Islet of Langerhans (tissue), 1 donor: ENCODE data around the gene MCM5.
A peak's percentile ranks its signal among the peaks of the same experiment; 100 is the strongest.
"Not testable (repeated sequence)": the region's sequence is repeated elsewhere in the genome, so short reads cannot be mapped to it uniquely, and the experiment has no call there.

Experiments used
- FAIRE-seq: peaks from one replicate; lab custom pipeline; 2011; peaks lifted over from hg19 to GRCh38; lab: Jason Lieb, UNC

The MCM5 gene

DNA sequence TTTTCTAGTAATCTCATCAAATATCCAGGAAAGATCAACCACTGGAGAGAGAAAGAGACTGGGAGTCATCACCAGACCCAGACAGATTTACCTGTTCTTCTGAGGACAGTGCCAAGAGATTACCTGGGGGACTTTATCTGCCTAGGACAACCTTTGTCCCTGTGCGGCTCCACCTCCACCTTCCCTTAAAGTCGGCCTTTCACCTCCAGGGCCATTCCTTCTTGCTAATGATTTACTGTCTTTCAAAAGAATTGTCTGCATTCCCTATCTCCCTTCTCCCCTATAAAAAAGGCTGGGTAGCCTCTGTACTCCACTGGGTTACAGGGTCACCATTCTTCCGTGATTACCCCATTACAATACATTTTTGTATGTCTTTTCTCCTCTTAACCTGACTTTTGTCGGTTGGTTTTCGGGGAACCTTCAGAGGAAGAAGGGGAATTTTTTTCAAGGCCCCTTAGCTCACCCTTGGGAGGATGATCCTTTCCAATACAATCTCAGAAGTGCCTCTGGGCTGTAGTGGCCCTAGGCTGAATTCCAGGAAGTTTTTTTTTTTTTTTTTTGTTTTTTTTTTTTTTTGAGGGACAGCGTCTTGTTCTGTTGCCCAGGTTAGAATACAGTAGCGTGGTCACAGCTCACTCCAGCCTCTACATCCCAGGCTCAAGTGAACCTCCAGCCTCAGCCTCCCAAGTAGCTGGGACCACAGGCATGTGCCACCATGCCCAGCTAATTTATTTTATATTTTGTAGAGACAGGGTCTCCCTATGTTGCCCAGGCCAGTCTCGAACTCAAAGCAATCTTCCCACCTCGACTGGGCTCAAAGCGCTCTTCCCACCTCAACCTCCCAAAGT is 20.6 kb upstream of the MCM5 start:
- peak; percentile 47 for FAIRE-seq

DNA sequence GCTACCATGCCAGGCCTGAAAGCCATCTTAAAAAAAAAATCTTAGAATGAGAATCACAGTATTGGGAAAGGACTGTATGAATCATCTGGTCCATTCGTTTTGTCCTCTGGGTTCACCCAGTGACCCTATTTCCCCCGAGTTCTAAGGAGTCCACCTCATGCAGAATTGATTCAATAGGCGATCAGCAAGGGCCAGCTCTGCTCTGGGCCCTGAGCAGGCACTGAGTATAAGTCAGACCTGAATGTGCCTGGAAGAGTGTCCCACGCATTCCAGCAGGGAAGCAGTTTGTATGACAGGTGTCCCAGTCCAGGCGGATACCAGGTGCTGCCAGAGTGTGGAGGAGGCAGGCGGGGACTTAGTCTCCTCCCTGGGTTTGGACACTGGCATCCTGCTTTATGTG is 19.9 kb upstream of the MCM5 start:
- FAIRE-seq: no peak

DNA sequence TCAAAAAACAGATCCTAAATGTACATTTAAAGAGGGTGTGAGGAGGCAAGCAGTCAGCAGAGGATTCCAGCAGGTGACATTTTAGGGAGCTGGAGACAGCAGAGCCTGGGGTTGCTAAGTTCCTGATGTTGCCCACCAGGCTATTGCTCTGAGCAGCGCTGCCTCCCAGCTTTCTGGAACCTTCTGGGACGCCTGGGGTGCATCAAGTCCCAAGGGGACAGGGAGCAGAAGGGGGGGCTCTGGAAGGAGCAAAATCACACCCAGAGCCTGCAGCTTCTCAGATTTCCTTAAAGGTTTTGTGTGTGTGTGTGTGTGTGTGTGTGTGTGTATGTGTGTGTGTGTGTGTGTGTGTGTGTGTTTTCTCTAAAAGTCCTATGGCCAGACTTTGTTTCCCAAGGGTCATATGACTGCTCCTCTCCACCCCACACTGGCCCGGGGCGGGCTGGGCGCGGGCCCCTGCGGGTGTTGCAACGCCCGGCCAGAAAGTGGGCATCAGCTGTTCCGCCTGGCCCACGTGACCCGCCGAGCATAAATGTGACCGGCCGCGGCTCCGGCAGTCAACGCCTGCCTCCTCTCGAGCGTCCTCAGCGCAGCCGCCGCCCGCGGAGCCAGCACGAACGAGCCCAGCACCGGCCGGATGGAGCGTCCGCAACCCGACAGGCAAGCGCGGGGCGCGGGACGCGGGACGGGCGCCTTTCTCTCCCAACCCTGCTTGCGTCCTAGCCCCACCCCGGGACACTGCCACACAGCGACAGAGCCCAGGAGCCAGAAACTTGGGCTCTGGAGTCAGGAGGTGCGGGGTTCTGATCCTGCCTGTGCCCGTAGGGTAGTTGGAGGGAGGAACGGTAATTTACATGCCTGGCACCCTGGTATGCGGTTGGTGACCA is 19.2 kb upstream of the MCM5 start, which contains the start of gene HMOX1:
TSS of gene HMOX1 (plus strand) at position 560 of the 887 bp plus-strand sequence. CDS start at position 638, 78 bp downstream.
- no peak for FAIRE-seq

DNA sequence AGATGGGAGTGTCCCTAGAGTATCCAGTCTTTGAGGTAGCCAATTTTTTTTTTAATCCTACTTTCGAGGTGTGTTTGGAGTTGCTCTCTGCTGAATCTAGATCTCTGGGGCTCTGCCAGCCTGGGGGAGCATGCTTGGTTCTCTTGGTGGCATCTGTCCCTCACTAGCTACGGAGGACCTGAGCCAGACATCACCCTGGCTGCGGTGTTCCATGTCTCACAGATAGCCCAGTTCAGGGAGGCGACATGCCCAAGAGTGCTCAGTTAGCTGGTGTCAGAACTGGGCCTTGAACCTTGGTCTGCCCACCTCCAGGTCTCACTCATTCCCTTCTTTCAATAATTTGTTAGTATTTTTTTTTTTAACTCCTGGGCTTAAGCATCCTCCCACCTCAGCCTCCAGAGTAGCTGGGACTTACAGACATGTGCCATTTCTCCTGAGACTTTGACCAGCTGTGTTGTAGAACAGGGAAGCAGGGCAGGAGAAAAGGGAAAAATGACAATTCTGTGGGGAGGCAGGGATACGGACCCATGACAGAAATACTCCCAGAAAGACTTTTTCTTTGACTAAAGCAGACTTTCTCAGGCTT is 18.4 kb upstream of the MCM5 start:
- no peak for FAIRE-seq

DNA sequence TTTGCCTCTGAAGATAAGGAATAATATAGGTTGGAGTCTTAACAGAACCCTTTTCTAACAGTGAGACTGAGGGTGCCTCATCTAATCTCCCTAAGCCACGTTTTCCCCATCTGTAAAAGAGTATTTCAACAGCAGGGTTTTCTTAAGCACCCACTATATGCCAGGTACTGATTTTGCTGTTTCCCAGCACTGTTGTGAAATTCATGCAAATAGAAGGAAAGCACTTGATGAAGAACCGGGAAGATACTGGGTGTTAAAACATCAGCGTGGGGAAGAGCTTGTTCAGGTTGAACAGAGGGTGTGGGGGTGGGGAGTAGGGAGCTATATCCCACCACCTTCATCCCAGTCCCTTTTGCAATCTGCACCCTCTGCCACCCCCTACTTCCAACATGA is 16.3 kb upstream of the MCM5 start:
- no peak for FAIRE-seq

DNA sequence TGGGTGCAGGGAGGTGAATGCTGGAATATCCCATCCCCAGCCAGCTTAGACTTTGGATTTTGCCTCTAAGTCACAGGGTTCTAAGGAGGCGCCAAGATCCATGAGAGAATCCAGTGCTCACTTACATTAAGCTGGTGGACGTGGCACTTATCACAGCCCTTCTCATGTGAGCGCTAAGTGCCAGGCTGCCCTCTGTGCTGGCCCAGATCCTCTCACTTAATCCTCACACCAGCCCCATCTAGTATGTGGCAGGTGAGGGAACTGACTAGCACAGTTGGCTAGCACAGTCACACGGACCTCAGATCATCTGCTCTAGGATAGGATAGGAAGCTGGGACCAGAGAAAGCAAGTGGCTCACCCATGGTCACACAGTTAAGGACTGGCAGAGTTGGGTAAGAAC is 15.4 kb upstream of the MCM5 start:
- no peak for FAIRE-seq

DNA sequence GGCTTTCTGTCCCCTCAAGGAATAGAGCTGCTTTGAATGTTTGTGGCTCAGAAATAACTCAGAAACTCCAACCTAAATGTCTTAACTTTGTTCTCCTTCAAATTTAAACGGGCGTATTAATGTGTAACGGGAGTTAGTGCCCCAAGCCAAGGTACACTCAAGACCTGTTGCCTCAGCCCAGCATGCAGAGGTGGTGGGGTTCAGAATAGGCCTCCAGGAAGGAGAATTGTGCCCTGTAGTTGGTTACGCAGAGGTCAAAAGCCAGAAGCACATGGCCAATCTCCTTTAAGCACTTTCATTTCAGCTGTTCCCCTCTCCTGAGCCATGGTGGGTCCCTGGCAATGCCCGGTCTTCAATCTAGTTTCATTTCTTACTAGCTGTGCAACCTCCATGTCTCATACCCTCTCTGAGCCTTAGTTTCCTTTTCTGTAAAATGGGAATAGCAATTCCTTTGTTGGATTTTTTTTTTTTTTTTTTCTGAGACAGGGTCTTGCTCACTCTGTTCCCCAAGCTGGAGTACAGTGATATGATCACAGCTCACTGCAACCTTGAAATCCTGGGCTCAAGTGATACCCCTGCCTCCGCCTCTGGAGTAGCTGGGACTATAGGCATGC is 14.9 kb upstream of the MCM5 start:
- FAIRE-seq: no peak

DNA sequence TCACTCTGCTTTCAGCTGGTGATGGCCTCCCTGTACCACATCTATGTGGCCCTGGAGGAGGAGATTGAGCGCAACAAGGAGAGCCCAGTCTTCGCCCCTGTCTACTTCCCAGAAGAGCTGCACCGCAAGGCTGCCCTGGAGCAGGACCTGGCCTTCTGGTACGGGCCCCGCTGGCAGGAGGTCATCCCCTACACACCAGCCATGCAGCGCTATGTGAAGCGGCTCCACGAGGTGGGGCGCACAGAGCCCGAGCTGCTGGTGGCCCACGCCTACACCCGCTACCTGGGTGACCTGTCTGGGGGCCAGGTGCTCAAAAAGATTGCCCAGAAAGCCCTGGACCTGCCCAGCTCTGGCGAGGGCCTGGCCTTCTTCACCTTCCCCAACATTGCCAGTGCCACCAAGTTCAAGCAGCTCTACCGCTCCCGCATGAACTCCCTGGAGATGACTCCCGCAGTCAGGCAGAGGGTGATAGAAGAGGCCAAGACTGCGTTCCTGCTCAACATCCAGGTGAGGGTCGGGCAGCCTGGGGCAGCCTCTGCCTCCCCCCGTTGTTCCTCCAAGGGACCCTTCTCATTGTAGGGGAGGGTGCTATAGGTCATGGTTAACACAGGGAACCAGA is 13.2 kb upstream of the MCM5 start:
- FAIRE-seq: no peak

DNA sequence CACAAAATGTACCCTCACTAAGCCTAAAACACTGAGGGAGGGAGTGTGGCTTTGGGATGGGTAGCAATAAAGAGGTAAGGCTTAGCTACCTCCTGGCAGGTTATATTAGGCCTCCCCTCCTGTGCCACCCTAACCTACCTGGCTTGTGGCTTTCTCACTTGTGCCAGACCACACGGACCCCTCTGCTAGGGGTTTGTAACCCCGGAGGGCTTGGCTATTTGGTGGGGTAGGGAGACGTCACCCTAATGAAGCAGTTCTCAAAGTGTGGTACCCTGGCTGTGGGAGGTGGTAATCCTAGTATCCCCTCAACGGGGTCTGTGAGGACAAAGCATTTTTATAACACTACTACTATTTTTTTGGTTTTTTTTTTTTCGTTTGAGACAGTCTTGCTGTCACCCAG is 9.0 kb upstream of the MCM5 start:
- FAIRE-seq: no peak

DNA sequence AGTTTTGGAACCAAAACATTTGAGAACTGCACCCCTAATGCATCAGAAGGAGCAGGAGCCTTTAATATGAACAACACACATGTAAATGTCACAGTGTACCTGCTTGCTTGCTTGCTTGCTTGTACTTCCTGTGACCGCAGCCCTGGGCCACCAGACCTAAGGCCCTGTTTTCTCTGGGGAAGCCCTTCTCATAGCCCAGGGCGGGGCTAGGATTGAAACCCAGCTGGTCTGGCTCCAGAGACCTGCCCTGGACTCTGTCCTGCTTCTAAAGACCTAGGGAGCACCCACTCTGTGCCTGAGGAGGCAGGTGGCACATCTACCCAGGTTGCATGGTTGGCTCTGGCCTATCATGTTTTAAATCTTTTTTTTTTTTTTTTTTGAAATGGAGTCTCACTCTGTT is 7.6 kb upstream of the MCM5 start:
- FAIRE-seq: no peak

DNA sequence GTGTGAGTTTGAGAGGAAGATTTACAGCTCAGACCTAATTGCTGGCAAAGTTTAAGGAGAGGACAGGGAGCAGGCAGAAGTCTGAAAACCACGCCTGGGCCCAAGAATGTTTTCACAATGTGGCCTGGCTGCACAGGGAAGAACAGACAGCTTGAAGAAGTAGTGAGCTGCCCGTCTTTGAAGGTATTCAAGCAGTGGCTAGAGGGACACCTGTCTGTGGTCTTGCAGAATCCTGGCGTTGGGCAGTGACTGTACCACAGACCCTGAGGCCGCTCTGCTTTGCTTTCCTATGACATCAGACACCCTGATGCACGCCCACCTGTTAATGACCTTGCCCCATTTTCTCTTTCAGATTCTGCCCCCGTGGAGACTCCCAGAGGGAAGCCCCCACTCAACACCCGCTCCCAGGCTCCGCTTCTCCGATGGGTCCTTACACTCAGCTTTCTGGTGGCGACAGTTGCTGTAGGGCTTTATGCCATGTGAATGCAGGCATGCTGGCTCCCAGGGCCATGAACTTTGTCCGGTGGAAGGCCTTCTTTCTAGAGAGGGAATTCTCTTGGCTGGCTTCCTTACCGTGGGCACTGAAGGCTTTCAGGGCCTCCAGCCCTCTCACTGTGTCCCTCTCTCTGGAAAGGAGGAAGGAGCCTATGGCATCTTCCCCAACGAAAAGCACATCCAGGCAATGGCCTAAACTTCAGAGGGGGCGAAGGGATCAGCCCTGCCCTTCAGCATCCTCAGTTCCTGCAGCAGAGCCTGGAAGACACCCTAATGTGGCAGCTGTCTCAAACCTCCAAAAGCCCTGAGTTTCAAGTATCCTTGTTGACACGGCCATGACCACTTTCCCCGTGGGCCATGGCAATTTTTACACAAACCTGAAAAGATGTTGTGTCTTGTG is 6.6 kb upstream of the MCM5 start:
- no peak for FAIRE-seq

DNA sequence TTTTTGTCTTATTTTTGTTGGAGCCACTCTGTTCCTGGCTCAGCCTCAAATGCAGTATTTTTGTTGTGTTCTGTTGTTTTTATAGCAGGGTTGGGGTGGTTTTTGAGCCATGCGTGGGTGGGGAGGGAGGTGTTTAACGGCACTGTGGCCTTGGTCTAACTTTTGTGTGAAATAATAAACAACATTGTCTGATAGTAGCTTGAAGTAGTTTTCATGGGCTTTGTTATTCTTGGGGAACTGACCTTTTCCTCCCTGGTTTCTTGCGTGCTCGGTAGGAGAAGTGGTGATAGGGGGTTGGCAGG is 6.0 kb upstream of the MCM5 start:
- no peak for FAIRE-seq

DNA sequence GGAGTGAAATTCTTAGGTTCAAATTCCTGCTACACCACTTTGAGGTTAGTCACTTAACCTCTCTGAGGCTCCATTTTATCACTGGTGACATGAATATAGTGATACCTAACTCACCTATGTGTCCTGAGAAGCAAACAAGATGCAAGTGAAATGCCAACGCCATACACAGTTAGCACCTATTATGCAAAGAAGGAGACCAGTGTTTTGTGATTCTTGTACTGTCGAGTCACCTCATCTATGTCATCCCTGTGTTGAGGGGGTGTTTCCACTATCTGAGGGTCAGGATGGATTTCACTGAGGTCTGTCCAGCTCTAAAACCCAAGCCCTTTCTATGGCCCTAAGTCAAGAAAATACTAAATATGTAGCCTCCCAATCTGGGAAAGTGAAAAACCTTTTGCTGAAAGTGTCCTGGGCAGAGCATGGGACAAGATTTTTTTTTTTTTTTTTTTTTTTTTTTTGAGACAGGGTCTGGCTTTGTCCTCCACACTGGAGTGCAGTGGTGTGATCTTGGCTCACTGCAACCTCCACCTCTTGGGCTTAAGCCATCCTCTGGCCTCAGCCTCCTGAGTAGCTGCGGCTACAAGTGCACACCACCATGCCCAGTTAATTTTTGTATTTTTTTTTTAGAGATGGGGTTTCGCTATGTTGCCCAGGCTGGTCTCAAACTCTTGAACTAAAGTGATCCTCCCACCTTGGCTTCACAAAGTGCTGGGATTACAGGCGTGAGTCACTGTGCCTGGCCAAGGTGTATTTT is 5.0 kb upstream of the MCM5 start:
- no peak for FAIRE-seq

DNA sequence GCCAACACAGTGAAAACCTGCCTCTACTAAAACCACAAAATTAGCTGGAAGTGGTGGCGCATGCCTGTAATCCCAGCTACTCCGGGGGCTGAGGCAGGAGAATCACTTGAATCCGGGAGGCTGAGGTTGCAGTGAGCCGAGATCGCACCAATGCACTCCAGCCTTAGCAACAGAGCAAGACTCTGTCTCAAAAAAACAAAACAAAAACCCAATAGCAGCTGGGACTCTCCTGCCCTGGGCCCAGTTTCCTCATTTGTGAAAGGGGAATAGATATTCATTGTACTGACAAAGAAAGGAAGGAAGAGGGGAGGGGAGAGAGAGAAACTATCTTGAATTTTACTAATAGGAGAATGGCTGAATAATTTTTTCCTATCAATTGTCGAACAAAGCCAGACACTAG is 3.3 kb upstream of the MCM5 start:
- FAIRE-seq: not testable (repeated sequence)

DNA sequence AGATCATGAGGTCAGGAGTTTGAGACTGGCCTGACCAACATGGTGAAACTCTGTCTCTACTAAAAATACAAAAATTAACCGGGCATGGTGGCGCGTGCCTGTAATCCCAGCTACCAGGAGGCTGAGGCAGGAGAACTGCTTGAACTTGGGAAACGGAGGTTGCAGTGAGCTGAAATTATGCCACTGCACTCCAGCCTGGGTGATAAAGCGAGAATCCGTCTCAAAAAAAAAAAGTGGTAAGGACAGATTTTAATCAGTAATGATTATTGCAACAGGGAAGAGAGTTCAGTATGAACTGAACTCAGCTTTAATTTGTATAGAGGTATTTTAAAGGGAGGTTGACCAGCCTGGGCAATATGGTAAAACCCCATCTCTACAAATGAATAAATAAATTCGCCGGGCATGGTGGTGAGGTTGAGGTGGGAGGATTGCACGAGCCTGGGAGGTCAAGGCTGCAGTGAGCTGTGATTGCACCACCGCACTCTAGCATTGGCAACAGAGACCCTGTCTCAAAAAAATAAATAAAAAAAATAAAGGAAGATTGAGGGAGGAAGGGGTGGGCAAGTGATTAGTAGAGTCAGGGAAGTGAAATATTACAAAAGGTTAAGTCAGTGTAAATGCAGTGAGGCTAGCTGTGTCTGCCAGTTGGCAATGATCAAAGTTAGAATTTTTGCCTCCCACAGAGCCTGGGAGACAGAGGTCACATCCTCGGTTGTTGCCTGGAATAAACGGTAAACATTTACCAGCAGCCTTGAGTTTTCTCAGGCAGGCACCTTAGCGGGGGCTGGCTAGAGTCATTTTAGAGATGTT is 2.6 kb upstream of the MCM5 start:
- FAIRE-seq: no peak

DNA sequence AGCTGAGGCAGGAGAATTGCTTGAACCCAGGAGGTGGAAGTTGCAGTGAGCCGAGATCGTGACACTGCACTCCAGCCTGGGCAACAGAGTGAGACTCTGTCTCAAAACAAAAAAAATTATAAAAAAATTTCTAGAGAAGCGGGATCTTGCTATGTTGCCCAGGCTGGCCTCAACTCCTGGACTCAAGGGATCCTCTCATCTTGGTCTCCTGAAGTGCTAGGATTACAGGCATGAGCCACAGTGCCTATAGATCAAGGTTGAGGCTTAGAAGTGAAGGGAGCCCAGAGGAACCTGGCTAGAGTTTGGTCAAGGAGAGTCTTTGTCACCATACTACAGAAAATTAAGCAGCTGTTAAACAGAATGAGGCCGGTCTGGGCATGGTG is 1.4 kb upstream of the MCM5 start:
- FAIRE-seq: no peak

DNA sequence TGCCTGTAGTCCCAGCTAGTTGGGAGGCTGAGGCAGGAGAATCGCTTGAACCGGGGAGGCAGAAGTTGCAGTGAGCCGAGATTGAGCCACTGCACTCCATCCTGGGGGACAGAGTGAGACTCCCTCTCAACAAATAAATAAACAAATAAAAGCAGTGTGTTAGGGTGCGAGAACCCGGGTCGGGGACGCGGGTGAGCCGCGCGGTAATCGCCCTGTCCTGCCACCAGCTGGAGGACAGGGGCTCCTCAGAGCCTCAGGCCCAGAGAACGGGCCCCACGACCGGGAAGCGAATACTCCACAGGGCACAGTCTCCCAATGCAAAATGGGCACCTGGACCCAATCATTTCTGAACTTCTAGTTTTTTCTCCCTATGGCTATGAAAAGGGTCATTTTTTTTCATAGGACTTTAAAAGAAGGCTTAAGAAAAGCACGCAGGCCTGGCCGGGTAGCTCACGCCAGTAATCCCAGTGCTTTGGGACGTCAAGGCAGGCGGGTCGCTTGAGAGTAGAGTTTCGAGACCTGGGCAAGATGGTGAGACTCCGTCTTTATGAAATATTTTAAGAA is 744 bp upstream of the MCM5 start:
- no peak for FAIRE-seq

DNA sequence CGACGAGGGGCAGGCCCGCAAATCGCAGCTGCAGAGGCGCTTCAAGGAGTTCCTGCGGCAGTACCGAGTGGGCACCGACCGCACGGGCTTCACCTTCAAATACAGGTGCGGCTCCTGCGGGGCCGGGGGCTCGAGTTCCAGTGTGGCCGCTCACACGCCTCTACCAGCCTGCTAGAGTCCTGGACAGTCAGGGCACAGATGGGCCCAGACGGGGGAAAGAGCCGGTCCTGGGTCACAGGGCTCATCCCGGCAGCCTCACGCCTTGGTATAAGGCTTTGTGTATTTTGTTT is 506 bp downstream of the MCM5 start:
- no peak for FAIRE-seq

DNA sequence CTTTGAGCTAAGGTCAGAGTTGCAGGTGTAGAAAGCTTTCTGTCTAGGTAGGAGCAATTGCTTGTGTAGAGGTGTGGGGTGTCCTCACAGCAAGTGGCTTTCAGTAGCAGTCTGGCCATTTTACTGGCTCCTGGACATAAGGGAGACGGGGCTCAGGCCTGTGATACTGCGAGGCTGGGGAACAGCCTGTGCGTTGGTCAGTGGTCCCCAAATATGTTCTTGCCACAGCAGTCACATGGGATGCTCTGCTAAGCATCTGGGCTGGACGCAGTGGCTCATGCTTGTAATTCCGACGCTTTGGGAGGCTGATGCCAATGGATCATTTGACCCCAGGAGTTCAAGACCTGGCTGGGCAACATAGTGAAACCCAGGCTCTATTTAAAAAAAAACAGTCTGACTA is 1.9 kb downstream of the MCM5 start:
- FAIRE-seq: no peak

DNA sequence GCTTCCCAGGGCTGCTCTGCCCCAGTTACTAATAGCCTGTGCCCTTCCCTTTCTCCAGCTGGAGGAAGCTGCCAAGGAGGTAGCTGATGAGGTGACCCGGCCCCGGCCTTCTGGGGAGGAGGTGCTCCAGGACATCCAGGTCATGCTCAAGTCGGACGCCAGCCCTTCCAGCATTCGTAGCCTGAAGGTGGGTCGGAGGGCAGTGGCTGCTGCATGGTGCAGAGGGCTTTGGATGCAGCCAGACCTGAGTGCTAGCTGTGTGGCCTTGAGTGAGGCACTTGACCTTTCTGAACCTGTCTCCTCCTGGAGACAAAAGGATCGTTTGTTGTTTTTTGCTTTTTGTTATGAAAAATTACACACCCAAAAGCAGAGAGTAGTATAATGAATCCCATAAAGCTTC is 3.4 kb downstream of the MCM5 start:
- no peak for FAIRE-seq
